ENCODE measurements around the gene ZNF777.

ZNF777 gene

GRCh38 chr7:149475121-149476045 lies 14.5 kb upstream of the ZNF777 start:
- no peak for DNase-seq

GRCh38 chr7:149474309-149475120 lies 13.7 kb upstream of the ZNF777 start:
- DNase-seq, result no peak

GRCh38 chr7:149473251-149473650 lies 12.4 kb upstream of the ZNF777 start:
- no peak for DNase-seq

GRCh38 chr7:149471289-149471953 lies 10.6 kb upstream of the ZNF777 start:
- no peak for DNase-seq

- DNase-seq, result no peak
Observed at GRCh38 chr7:149469806-149470205, 8.9 kb upstream of the ZNF777 start.

GRCh38 chr7:149468208-149468607 lies 7.3 kb upstream of the ZNF777 start:
- no peak for DNase-seq

- no peak for DNase-seq
Observed at GRCh38 chr7:149467321-149467859, 6.5 kb upstream of the ZNF777 start.

- DNase-seq, result no peak
Observed at GRCh38 chr7:149466364-149466763, 5.5 kb upstream of the ZNF777 start.

GRCh38 chr7:149463500-149464161 lies 2.8 kb upstream of the ZNF777 start:
- no peak for DNase-seq

- no peak for DNase-seq
Observed at GRCh38 chr7:149462101-149462520, 1.2 kb upstream of the ZNF777 start.

GRCh38 chr7:149459540-149460452 lies 1.1 kb downstream of the ZNF777 start:
- no peak for DNase-seq

- no peak for DNase-seq
Observed at GRCh38 chr7:149459201-149459539, 1.7 kb downstream of the ZNF777 start.

- DNase-seq, result no peak
Observed at GRCh38 chr7:149458235-149458634, 2.6 kb downstream of the ZNF777 start.

GRCh38 chr7:149457766-149458165 lies 3.1 kb downstream of the ZNF777 start:
- DNase-seq, result no peak

GRCh38 chr7:149456506-149457421 lies 4.1 kb downstream of the ZNF777 start:
- no peak for DNase-seq

- no peak for DNase-seq
Observed at GRCh38 chr7:149455175-149455950, 5.5 kb downstream of the ZNF777 start.

- no peak for DNase-seq
Observed at GRCh38 chr7:149454750-149455149, 6.1 kb downstream of the ZNF777 start.

GRCh38 chr7:149454006-149454405 lies 6.9 kb downstream of the ZNF777 start:
- no peak for DNase-seq

GRCh38 chr7:149450821-149451220 lies 10.0 kb downstream of the ZNF777 start:
- no peak for DNase-seq

GRCh38 chr7:149449897-149450296 lies 11.0 kb downstream of the ZNF777 start:
- DNase-seq, result no peak
